Glutamatergic neuron (in vitro differentiated cells): Measurements from ENCODE around the gene PGPEP1. TPM values are rescaled to one million over a fixed set of nuclear protein-coding genes. Genes with fewer than 3 reads are reported as not detected.

ENCODE experiments used
- DNase-seq: peaks from one replicate; pipeline ENCODE4 v3.0.0; 2022
- H3K27ac Mint-ChIP-seq: one replicate; pipeline ENCODE4 v1.8.0; 2020; ENCODE audit warnings: mild to moderate bottlenecking, mixed read lengths, inconsistent platforms; ENCODE audit not compliant: unreplicated experiment
- H3K27me3 Mint-ChIP-seq: one replicate; pipeline ENCODE4 v1.8.0; 2020; ENCODE audit warnings: mild to moderate bottlenecking, moderate library complexity, mixed read lengths, inconsistent platforms; ENCODE audit not compliant: unreplicated experiment
- H3K36me3 Mint-ChIP-seq: one replicate; pipeline ENCODE4 v1.8.0; 2020; ENCODE audit warnings: mild to moderate bottlenecking, mixed read lengths, inconsistent platforms; ENCODE audit not compliant: unreplicated experiment
- H3K4me1 Mint-ChIP-seq: one replicate; pipeline ENCODE4 v1.8.0; 2020; ENCODE audit warnings: mild to moderate bottlenecking, low read depth, mixed read lengths, inconsistent platforms; ENCODE audit not compliant: unreplicated experiment
- H3K4me3 Mint-ChIP-seq: one replicate; pipeline ENCODE4 v1.8.0; 2020; ENCODE audit warnings: mild to moderate bottlenecking, mixed read lengths, inconsistent platforms; ENCODE audit not compliant: unreplicated experiment
- H3K9me3 Mint-ChIP-seq: one replicate; pipeline ENCODE4 v1.8.0; 2020; ENCODE audit warnings: mild to moderate bottlenecking, moderate library complexity, mixed read lengths, inconsistent platforms; ENCODE audit not compliant: unreplicated experiment
- total RNA-seq: library from RNA; stranded (reverse); fragmentation: NEBNext Ultra II Directional; extraction: Animal tissue kit (Norgen Biotek cat#: 25700); gene quantifications from one replicate; pipeline ENCODE4 v1.2.1, GENCODE V29; 2021; ENCODE audit not compliant: unreplicated experiment
- TF ChIP-seq, protein P1 (sequence below): fragments of 200-600 bp; sonication (generic); IDR thresholded peaks from one replicate; pipeline ENCODE4 v1.5.0; 2021; ENCODE audit not compliant: partially characterized antibody, unreplicated experiment

Gene PGPEP1
- total RNA-seq, 1 donor from 2014 or later, result 25.6 TPM

DNA sequence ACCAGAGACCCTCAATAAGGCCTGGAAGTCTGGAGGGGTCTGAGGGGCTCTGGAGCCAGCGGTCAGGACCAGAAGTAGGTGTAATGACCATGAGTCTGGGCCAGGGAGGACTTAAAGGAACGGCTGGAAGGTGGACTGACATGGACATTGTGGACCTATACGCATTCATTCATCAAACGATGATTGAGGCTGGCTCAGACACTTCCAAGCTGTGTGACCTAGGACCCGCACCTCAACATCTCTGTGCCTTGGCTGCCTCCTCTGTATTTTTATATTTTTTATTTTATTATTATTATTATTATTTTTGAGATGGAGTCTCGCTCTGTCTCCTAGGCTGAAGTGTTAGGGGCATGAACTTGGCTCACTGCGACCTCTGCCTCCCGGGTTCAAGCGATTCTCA is 66.4 kb downstream of the PGPEP1 start:
- H3K27me3 Mint-ChIP-seq, result peaks cover 5% of the 10 kb centered on the region
- no peak for DNase-seq
- peaks cover 3% of the 10 kb centered on the region for H3K9me3 Mint-ChIP-seq
- TF ChIP-seq, protein P1, sequence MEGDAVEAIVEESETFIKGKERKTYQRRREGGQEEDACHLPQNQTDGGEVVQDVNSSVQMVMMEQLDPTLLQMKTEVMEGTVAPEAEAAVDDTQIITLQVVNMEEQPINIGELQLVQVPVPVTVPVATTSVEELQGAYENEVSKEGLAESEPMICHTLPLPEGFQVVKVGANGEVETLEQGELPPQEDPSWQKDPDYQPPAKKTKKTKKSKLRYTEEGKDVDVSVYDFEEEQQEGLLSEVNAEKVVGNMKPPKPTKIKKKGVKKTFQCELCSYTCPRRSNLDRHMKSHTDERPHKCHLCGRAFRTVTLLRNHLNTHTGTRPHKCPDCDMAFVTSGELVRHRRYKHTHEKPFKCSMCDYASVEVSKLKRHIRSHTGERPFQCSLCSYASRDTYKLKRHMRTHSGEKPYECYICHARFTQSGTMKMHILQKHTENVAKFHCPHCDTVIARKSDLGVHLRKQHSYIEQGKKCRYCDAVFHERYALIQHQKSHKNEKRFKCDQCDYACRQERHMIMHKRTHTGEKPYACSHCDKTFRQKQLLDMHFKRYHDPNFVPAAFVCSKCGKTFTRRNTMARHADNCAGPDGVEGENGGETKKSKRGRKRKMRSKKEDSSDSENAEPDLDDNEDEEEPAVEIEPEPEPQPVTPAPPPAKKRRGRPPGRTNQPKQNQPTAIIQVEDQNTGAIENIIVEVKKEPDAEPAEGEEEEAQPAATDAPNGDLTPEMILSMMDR, result no peak
- H3K4me1 Mint-ChIP-seq, result peaks cover 2% of the 10 kb centered on the region
- no peak overlapping the region for H3K27ac Mint-ChIP-seq
- H3K4me3 Mint-ChIP-seq, result no peak overlapping the region
- H3K36me3 Mint-ChIP-seq, result no peaks in the 10 kb centered on the region

- H3K36me3 Mint-ChIP-seq, result no peaks in the 10 kb centered on the region
Observed at GRCh38 chr19:18408053-18408476, 67.7 kb downstream of the PGPEP1 start.

GRCh38 chr19:18412610-18413239 is 72.3 kb downstream of the PGPEP1 start:
- H3K36me3 Mint-ChIP-seq, result no peaks in the 10 kb centered on the region
- no peak for DNase-seq
- H3K27me3 Mint-ChIP-seq, result peaks cover 6% of the 10 kb centered on the region
- peaks cover 14% of the 10 kb centered on the region for H3K4me1 Mint-ChIP-seq
- TF ChIP-seq, protein P1, result no peak
- no peak overlapping the region for H3K27ac Mint-ChIP-seq
- H3K4me3 Mint-ChIP-seq, result no peak overlapping the region
- peaks cover 6% of the 10 kb centered on the region for H3K9me3 Mint-ChIP-seq

More at GRCh38 chr19:18408053-18408476, 67.7 kb downstream of the PGPEP1 start:
- TF ChIP-seq, protein P1, result no peak
- Mint-ChIP-seq H3K4me1 (peaks cover 2% of the 10 kb centered on the region), H3K27ac (no peak overlapping the region), H3K27me3 (peaks cover 3% of the 10 kb centered on the region), H3K4me3 (no peak overlapping the region), H3K9me3 (peaks cover 3% of the 10 kb centered on the region)
- no peak for DNase-seq

DNA sequence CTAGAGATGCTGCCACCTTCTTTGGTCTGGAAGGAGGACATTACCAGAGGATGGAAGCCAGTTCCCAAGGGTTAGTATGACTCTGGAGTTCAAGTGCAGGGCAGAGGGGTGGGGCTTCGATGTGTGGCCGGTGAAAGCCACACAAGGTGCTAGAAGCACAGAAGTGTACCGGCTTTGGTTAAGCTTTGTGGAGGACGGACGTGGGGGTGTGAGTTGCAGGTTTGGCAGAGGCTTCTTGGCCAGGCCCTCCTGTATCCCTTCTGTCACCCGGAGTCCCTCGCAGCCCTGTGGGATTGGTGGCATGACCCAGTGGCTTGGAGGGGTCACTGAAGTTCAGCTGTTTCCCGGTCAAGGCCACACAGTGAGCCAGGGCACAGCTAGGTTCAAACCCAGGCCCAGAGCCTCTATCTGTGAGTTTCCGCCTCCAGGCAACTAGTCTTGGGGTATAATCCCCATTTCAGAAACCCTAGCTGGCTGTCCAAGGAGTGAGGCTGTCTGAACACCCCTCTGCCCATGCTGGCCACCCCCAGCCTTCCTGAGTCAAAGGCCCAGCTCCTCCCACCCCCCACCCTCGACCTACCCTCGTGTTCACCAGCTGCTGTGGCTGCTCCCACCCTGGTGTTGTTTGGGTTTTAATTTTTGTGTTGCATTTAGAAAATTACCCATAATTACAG is 74.2 kb downstream of the PGPEP1 start:
- no peaks in the 10 kb centered on the region for H3K36me3 Mint-ChIP-seq
- peaks cover 5% of the 10 kb centered on the region for H3K9me3 Mint-ChIP-seq
- H3K27me3 Mint-ChIP-seq, result peaks cover 9% of the 10 kb centered on the region
- TF ChIP-seq, protein P1, result no peak
- peaks cover 16% of the 10 kb centered on the region for H3K4me1 Mint-ChIP-seq
- DNase-seq, result no peak
- H3K27ac Mint-ChIP-seq, result no peak overlapping the region
- H3K4me3 Mint-ChIP-seq, result no peak overlapping the region
